Measurements from ENCODE around the gene SLC12A6. TPM values are rescaled to one million over a fixed set of nuclear protein-coding genes. Genes with fewer than 3 reads are reported as not detected.
"Not testable (repeated sequence)": the region's sequence is repeated elsewhere in the genome, so short reads cannot be mapped to it uniquely, and the experiment has no call there.

SLC12A6 gene
- polyA plus RNA-seq, 3 donors from 2014 or later, result 0.35 to 7.8 (median 3.3) TPM

GRCh38 chr15:34365091-34365825 lies 27.7 kb upstream of the SLC12A6 start:
- peaks cover 4 to 15% (median 11%) of the 10 kb centered on the region in 3 donors for H3K36me3 Mint-ChIP-seq
- H3K4me3 Mint-ChIP-seq, result peak overlapping the region; percentile 90 to 94 (median 94)
- H3K9me3 Mint-ChIP-seq, result no peaks in the 10 kb centered on the region
- peak overlapping the region; percentile 45 to 84 (median 78) for H3K27ac Mint-ChIP-seq
- DNase-seq, result no peak
- peaks cover 29 to 38% of the 10 kb centered on the region in 2 donors for H3K4me1 Mint-ChIP-seq
- peaks cover 2 to 4% (median 3%) of the 10 kb centered on the region in 3 donors for H3K27me3 Mint-ChIP-seq (ENCODE audit: low read depth in 3 of 3)

- Mint-ChIP-seq H3K4me1 (peaks cover 29 to 32% of the 10 kb centered on the region in 2 donors), H3K27me3 (ENCODE audit: low read depth in 3 of 3) (peaks cover 2 to 4% (median 3%) of the 10 kb centered on the region in 3 donors), H3K4me3 (peak overlapping the region in 1 of 5 donors; percentile 30), H3K27ac (no peak overlapping the region), H3K9me3 (no peaks in the 10 kb centered on the region), H3K36me3 (peaks cover 4 to 20% (median 11%) of the 10 kb centered on the region in 3 donors)
- no peak for DNase-seq
Measured at GRCh38 chr15:34364041-34364440, 26.5 kb upstream of the SLC12A6 start.

GRCh38 chr15:34362047-34362773 lies 24.6 kb upstream of the SLC12A6 start:
- Mint-ChIP-seq H3K27ac (peak overlapping the region in 2 of 6 donors; percentile 16 to 41), H3K27me3 (ENCODE audit: low read depth in 3 of 3) (peaks cover 2 to 4% (median 3%) of the 10 kb centered on the region in 3 donors), H3K4me1 (peaks cover 19 to 22% of the 10 kb centered on the region in 2 donors), H3K4me3 (no peak overlapping the region), H3K9me3 (no peaks in the 10 kb centered on the region), H3K36me3 (peaks cover 15 to 27% (median 15%) of the 10 kb centered on the region in 3 donors)
- no peak for DNase-seq

GRCh38 chr15:34361278-34361677 lies 23.7 kb upstream of the SLC12A6 start:
- H3K4me1 Mint-ChIP-seq, result peaks cover 18 to 19% of the 10 kb centered on the region in 2 donors
- no peaks in the 10 kb centered on the region for H3K9me3 Mint-ChIP-seq
- no peak for DNase-seq
- no peak overlapping the region for H3K4me3 Mint-ChIP-seq
- H3K27me3 Mint-ChIP-seq (ENCODE audit: low read depth in 3 of 3), result peaks cover 0 to 2% (median 2%) of the 10 kb centered on the region in 3 donors
- H3K27ac Mint-ChIP-seq, result no peak overlapping the region
- H3K36me3 Mint-ChIP-seq, result peaks cover 15 to 32% (median 16%) of the 10 kb centered on the region in 3 donors

- Mint-ChIP-seq H3K9me3 (no peaks in the 10 kb centered on the region), H3K4me3 (no peak overlapping the region), H3K27ac (no peak overlapping the region), H3K36me3 (peaks cover 16 to 34% (median 18%) of the 10 kb centered on the region in 3 donors), H3K4me1 (peaks cover 8 to 9% of the 10 kb centered on the region in 2 donors), H3K27me3 (ENCODE audit: low read depth in 3 of 3) (peaks cover 0 to 2% (median 0%) of the 10 kb centered on the region in 3 donors)
- no peak for DNase-seq
Measured at GRCh38 chr15:34360298-34360697, 22.7 kb upstream of the SLC12A6 start.

- H3K4me1 Mint-ChIP-seq, result no peaks in the 10 kb centered on the region
- H3K27me3 Mint-ChIP-seq (ENCODE audit: low read depth in 3 of 3), result peaks cover 0 to 2% (median 0%) of the 10 kb centered on the region in 3 donors
- H3K36me3 Mint-ChIP-seq, result peaks cover 16 to 41% (median 26%) of the 10 kb centered on the region in 3 donors
- no peak overlapping the region for H3K4me3 Mint-ChIP-seq
- no peak for DNase-seq
- no peaks in the 10 kb centered on the region for H3K9me3 Mint-ChIP-seq
- H3K27ac Mint-ChIP-seq, result no peak overlapping the region
Measured at GRCh38 chr15:34359416-34359815, 21.8 kb upstream of the SLC12A6 start.

GRCh38 chr15:34358948-34359347 lies 21.4 kb upstream of the SLC12A6 start:
- Mint-ChIP-seq H3K9me3 (no peaks in the 10 kb centered on the region), H3K4me3 (no peak overlapping the region), H3K27me3 (ENCODE audit: low read depth in 3 of 3) (peaks cover 0 to 2% (median 0%) of the 10 kb centered on the region in 3 donors), H3K27ac (peak overlapping the region in 1 of 6 donors; percentile 46), H3K36me3 (peaks cover 16 to 41% (median 26%) of the 10 kb centered on the region in 3 donors), H3K4me1 (no peaks in the 10 kb centered on the region)
- DNase-seq, result no peak

GRCh38 chr15:34358367-34358766 lies 20.8 kb upstream of the SLC12A6 start:
- Mint-ChIP-seq H3K27ac (no peak overlapping the region), H3K36me3 (peaks cover 16 to 41% (median 26%) of the 10 kb centered on the region in 3 donors), H3K4me3 (no peak overlapping the region)

GRCh38 chr15:34357653-34358052 lies 20.1 kb upstream of the SLC12A6 start:
- no peak overlapping the region for H3K4me3 Mint-ChIP-seq

More at GRCh38 chr15:34358367-34358766, 20.8 kb upstream of the SLC12A6 start:
- Mint-ChIP-seq H3K27me3 (ENCODE audit: low read depth in 3 of 3) (no peaks in the 10 kb centered on the region), H3K9me3 (no peaks in the 10 kb centered on the region), H3K4me1 (no peaks in the 10 kb centered on the region)
- no peak for DNase-seq

GRCh38 chr15:34355241-34355640 lies 17.7 kb upstream of the SLC12A6 start:
- Mint-ChIP-seq H3K36me3 (peaks cover 12 to 26% (median 15%) of the 10 kb centered on the region in 3 donors), H3K9me3 (no peaks in the 10 kb centered on the region), H3K27ac (no peak overlapping the region), H3K27me3 (ENCODE audit: low read depth in 3 of 3) (no peaks in the 10 kb centered on the region), H3K4me1 (no peaks in the 10 kb centered on the region), H3K4me3 (no peak overlapping the region)
- DNase-seq, result no peak

More at GRCh38 chr15:34357653-34358052, 20.1 kb upstream of the SLC12A6 start:
- Mint-ChIP-seq H3K36me3 (peaks cover 16 to 36% (median 22%) of the 10 kb centered on the region in 3 donors), H3K4me1 (no peaks in the 10 kb centered on the region), H3K9me3 (no peaks in the 10 kb centered on the region), H3K27ac (peak overlapping the region in 1 of 6 donors; percentile 49), H3K27me3 (ENCODE audit: low read depth in 3 of 3) (no peaks in the 10 kb centered on the region)
- DNase-seq, result no peak

GRCh38 chr15:34354286-34354685 lies 16.7 kb upstream of the SLC12A6 start:
- H3K27me3 Mint-ChIP-seq (ENCODE audit: low read depth in 3 of 3), result peaks cover 0 to 2% (median 2%) of the 10 kb centered on the region in 3 donors
- H3K36me3 Mint-ChIP-seq, result peaks cover 12 to 23% (median 15%) of the 10 kb centered on the region in 3 donors
- no peak overlapping the region for H3K27ac Mint-ChIP-seq
- H3K4me1 Mint-ChIP-seq, result no peaks in the 10 kb centered on the region
- H3K9me3 Mint-ChIP-seq, result no peaks in the 10 kb centered on the region
- H3K4me3 Mint-ChIP-seq, result no peak overlapping the region
- no peak for DNase-seq

- Mint-ChIP-seq H3K9me3 (no peaks in the 10 kb centered on the region), H3K27me3 (ENCODE audit: low read depth in 3 of 3) (peaks cover 0 to 2% (median 2%) of the 10 kb centered on the region in 3 donors), H3K4me1 (no peaks in the 10 kb centered on the region), H3K4me3 (no peak overlapping the region), H3K27ac (no peak overlapping the region), H3K36me3 (peaks cover 11 to 18% (median 15%) of the 10 kb centered on the region in 3 donors)
- DNase-seq, result no peak
Measured at GRCh38 chr15:34353627-34354026, 16.0 kb upstream of the SLC12A6 start.

GRCh38 chr15:34352996-34353395 lies 15.4 kb upstream of the SLC12A6 start:
- H3K4me1 Mint-ChIP-seq; H3K9me3 Mint-ChIP-seq; H3K4me3 Mint-ChIP-seq; DNase-seq; H3K27me3 Mint-ChIP-seq (ENCODE audit: low read depth in 3 of 3); H3K27ac Mint-ChIP-seq: not testable (repeated sequence)
- H3K36me3 Mint-ChIP-seq, result peaks cover 7 to 15% (median 11%) of the 10 kb centered on the region in 3 donors

- Mint-ChIP-seq H3K9me3 (no peaks in the 10 kb centered on the region), H3K27ac (no peak overlapping the region)
Measured at GRCh38 chr15:34349769-34350168, 12.2 kb upstream of the SLC12A6 start.

More at GRCh38 chr15:34349769-34350168, 12.2 kb upstream of the SLC12A6 start:
- no peak for DNase-seq
- no peak overlapping the region for H3K4me3 Mint-ChIP-seq
- H3K4me1 Mint-ChIP-seq, result no peaks in the 10 kb centered on the region
- peaks cover 0 to 3% (median 3%) of the 10 kb centered on the region in 3 donors for H3K36me3 Mint-ChIP-seq
- H3K27me3 Mint-ChIP-seq (ENCODE audit: low read depth in 3 of 3), result peaks cover 1 to 2% (median 2%) of the 10 kb centered on the region in 3 donors

Data from immature natural killer cell (primary cell).